Effector CD8-positive, alpha-beta T cell (primary cell): ENCODE data around the gene EIF4E.
A peak's percentile ranks its signal among the peaks of the same experiment; 100 is the strongest.
"Not testable (repeated sequence)": the region's sequence is repeated elsewhere in the genome, so short reads cannot be mapped to it uniquely, and the experiment has no call there.

Source experiments
- DNase-seq: peaks from one replicate; lab custom pipeline; 2025; lab: John Stamatoyannopoulos, UW
- total RNA-seq, 4 experiments: gene quantifications; one replicate each; lab custom pipeline; 2026; lab: John Stamatoyannopoulos, UW

EIF4E gene
- total RNA-seq, result 35.5 to 56.9 (median 42.6) reads per million in 4 experiments

- DNase-seq, result peak; percentile 95
These were observed at the start of gene EIF4E for GRCh38 chr4:98928505-98929340. EIF4E (minus strand) TSS chr4:98929133; CDS start chr4:98929112, 21 bp downstream.

- no peak for DNase-seq
These were observed 48.6 kb upstream of the EIF4E start for GRCh38 chr4:98977557-98977956.

- DNase-seq, result no peak
These were observed 47.8 kb upstream of the EIF4E start for GRCh38 chr4:98976716-98977115.

GRCh38 chr4:98969878-98970785 lies 41.2 kb upstream of the EIF4E start:
- DNase-seq, result no peak

GRCh38 chr4:98967786-98968329 lies 38.9 kb upstream of the EIF4E start:
- no peak for DNase-seq

GRCh38 chr4:98966926-98967325 lies 38.0 kb upstream of the EIF4E start:
- DNase-seq, result no peak

- DNase-seq, result no peak
These were observed 34.9 kb upstream of the EIF4E start for GRCh38 chr4:98963538-98964433.

GRCh38 chr4:98961770-98962169 lies 32.8 kb upstream of the EIF4E start:
- DNase-seq, result no peak

- no peak for DNase-seq
These were observed 30.5 kb upstream of the EIF4E start for GRCh38 chr4:98959411-98959810.

GRCh38 chr4:98958065-98958464 lies 29.1 kb upstream of the EIF4E start:
- no peak for DNase-seq

GRCh38 chr4:98955229-98955628 lies 26.3 kb upstream of the EIF4E start:
- DNase-seq, result no peak

- DNase-seq, result no peak
These were observed 22.8 kb upstream of the EIF4E start for GRCh38 chr4:98951710-98952109.

GRCh38 chr4:98950925-98951324 lies 22.0 kb upstream of the EIF4E start:
- DNase-seq, result no peak

GRCh38 chr4:98946359-98946758 lies 17.4 kb upstream of the EIF4E start:
- no peak for DNase-seq

GRCh38 chr4:98945297-98945850 lies 16.4 kb upstream of the EIF4E start:
- no peak for DNase-seq

- no peak for DNase-seq
These were observed 11.0 kb upstream of the EIF4E start for GRCh38 chr4:98939892-98940298.

- no peak for DNase-seq
These were observed 10.5 kb upstream of the EIF4E start for GRCh38 chr4:98939438-98939837.

- DNase-seq, result no peak
These were observed 9.2 kb upstream of the EIF4E start for GRCh38 chr4:98937986-98938720.

- no peak for DNase-seq
These were observed 6.7 kb upstream of the EIF4E start for GRCh38 chr4:98935633-98936032.

- not testable (repeated sequence) for DNase-seq
These were observed 5.9 kb upstream of the EIF4E start for GRCh38 chr4:98934851-98935250.
